HepG2 (cell line): Measurements from ENCODE around the gene YEATS4. TPM values are rescaled to one million over a fixed set of nuclear protein-coding genes. Genes with fewer than 3 reads are reported as not detected.
A peak's percentile ranks its signal among the peaks of the same experiment; 100 is the strongest.

ENCODE experiments used
- CAMTA2 ChIP-seq: sonication (generic); formaldehyde crosslinking; IDR thresholded peaks from 2 replicates; pipeline ENCODE4 v1.4.0; 2020; ENCODE audit warnings: mild to moderate bottlenecking, missing genetic modification reagents, borderline replicate concordance
- PPARG ChIP-seq: conservative IDR thresholded peaks from 2 replicates; pipeline ENCODE4 v1.6.1; 2016; ENCODE audit warnings: missing biosample characterization, missing genetic modification reagents
- ZBTB20 ChIP-seq: sonication (generic); formaldehyde crosslinking; IDR thresholded peaks from 2 replicates; pipeline ENCODE4 v1.8.1; 2023; ENCODE audit warnings: missing genetic modification reagents, low read depth, mild to moderate bottlenecking, borderline replicate concordance
- ZNF12 ChIP-seq: sonication (generic); formaldehyde crosslinking; IDR thresholded peaks from 2 replicates; pipeline ENCODE4 v1.5.0; 2020; ENCODE audit warnings: missing genetic modification reagents
- ZNF232 ChIP-seq: sonication (generic); formaldehyde crosslinking; IDR thresholded peaks from 2 replicates; pipeline ENCODE4 v1.4.0; 2020; ENCODE audit warnings: missing genetic modification reagents, borderline replicate concordance
- ZNF546 ChIP-seq: sonication (generic); formaldehyde crosslinking; conservative IDR thresholded peaks from 2 replicates; pipeline ENCODE4 v1.8.1; 2023; ENCODE audit warnings: mild to moderate bottlenecking, missing genetic modification reagents
- ZNF607 ChIP-seq: sonication (generic); formaldehyde crosslinking; IDR thresholded peaks from 2 replicates; pipeline ENCODE4 v1.5.1; 2020; ENCODE audit warnings: missing genetic modification reagents, mild to moderate bottlenecking, borderline replicate concordance
- polyA plus RNA-seq, 8 experiments: library from polyadenylated mRNA; depleted of rRNA in 3 of 8; stranded (reverse) in 7 of 8; unstranded in 1 of 8; fragments of >200 nt; fragmentation: Illumina TruSeq in 4 of 8; extraction: Trizol in 4 of 8; gene quantifications; 2 replicates each; pipeline versions ENCODE4 v1.2.1 to v1.2.3, GENCODE V29; 2011 to 2016; ENCODE audit warnings: low read depth in 4 of 8, missing spikeins in 1 of 8, mixed read lengths in 1 of 8; ENCODE audit not compliant: insufficient read depth in 1 of 8
- total RNA-seq, 5 experiments: library from RNA; depleted of rRNA; stranded (reverse); fragments of >200 nt; fragmentation: Illumina TruSeq; extraction: Trizol; gene quantifications; 2 replicates each; pipeline ENCODE4 v1.2.3, GENCODE V29; 2016; ENCODE audit warnings: low read depth in 1 of 5
- TF ChIP-seq, protein P1 (sequence below): sonication (generic); formaldehyde crosslinking; IDR thresholded peaks from 2 replicates; pipeline ENCODE4 v1.5.0; 2020; ENCODE audit warnings: mild to moderate bottlenecking, missing genetic modification reagents
- TF ChIP-seq, protein P2 (sequence below): IDR thresholded peaks from 2 replicates; pipeline ENCODE4 v1.6.1; 2016; ENCODE audit warnings: mild to moderate bottlenecking, missing biosample characterization, missing genetic modification reagents
- TF ChIP-seq, protein P3 (sequence below), 2 experiments: fragments of 450-650 bp in 1 of 2; sonication (generic) in 1 of 2; formaldehyde crosslinking; IDR thresholded peaks; 2 replicates each; pipeline versions ENCODE4 v1.5.0 to v1.8.0; 2020 to 2022; ENCODE audit warnings: mild to moderate bottlenecking in 1 of 2, missing genetic modification reagents in 1 of 2
- TF ChIP-seq, protein P4 (sequence below), 2 experiments: sonication (generic) in 1 of 2; formaldehyde crosslinking in 1 of 2; IDR thresholded peaks; 2 replicates each; pipeline versions ENCODE4 v1.6.1 to v1.9.0; 2014 to 2022; ENCODE audit warnings: antibody characterized with exemption in 1 of 2, borderline replicate concordance in 1 of 2, inconsistent platforms in 1 of 2, low read depth in 1 of 2, missing genetic modification reagents in 1 of 2
- TF ChIP-seq, protein P5 (sequence below): conservative IDR thresholded peaks from 2 replicates; pipeline ENCODE4 v1.6.1; 2018; ENCODE audit warnings: missing genetic modification reagents

YEATS4 gene
- total and polyA plus RNA-seq, 2 of the 13 experiments (the other 11 are each of a cell fraction or from before 2014, with no cell fraction given), result 16.8 to 45.0 TPM

DNA sequence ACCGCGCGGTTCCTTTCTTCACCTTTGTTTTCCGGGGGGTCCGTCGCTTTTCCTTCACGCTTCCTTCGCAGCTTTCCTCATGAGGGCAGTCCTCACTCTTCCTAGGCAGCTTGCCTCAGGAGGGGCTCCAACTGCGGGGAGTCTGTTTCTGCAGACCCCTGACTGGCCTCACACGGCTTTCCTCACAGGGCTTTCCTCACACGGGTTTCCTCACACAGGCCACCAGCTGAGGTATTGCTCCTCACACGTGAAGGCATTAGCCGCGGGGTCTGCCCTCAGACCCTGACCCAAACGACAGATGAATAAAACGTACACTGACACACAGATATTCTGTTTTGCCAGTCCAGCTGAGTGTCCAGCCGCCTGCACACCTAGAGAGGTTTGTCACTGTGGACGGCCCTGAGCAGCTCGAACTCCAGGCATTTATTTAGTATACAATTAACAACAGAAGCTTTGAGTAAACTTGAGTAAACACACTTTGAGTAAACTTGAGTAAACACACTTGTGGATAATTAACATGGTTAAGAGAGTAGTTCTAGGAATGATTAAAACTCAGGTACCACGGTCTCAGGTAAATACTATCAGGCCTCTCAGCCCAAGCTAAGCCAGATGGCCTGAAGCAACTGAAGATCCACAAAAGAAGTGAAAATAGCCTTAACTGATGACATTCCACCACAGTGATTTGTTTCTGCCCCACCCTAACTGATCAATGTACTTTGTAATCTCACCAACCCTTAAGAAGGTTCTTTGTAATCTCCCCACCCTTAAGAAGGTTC, 27.4 kb upstream of the YEATS4 start (continued):
- TF ChIP-seq, protein P1, sequence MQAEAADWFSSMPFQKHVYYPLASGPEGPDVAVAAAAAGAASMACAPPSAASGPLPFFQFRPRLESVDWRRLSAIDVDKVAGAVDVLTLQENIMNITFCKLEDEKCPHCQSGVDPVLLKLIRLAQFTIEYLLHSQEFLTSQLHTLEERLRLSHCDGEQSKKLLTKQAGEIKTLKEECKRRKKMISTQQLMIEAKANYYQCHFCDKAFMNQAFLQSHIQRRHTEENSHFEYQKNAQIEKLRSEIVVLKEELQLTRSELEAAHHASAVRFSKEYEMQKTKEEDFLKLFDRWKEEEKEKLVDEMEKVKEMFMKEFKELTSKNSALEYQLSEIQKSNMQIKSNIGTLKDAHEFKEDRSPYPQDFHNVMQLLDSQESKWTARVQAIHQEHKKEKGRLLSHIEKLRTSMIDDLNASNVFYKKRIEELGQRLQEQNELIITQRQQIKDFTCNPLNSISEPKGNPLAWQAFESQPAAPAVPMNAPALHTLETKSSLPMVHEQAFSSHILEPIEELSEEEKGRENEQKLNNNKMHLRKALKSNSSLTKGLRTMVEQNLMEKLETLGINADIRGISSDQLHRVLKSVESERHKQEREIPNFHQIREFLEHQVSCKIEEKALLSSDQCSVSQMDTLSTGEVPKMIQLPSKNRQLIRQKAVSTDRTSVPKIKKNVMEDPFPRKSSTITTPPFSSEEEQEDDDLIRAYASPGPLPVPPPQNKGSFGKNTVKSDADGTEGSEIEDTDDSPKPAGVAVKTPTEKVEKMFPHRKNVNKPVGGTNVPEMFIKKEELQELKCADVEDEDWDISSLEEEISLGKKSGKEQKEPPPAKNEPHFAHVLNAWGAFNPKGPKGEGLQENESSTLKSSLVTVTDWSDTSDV (CRISPR knock-in tag), result 0 out of 2 replicates have a peak, but pooled peaks have one; percentile 34
- TF ChIP-seq PPARG (CRISPR knock-in tag), result 0 out of 2 replicates have a peak, but pooled peaks have one; percentile 22
- no peak for TF ChIP-seq CAMTA2 (CRISPR knock-in tag)
- TF ChIP-seq, protein P2, sequence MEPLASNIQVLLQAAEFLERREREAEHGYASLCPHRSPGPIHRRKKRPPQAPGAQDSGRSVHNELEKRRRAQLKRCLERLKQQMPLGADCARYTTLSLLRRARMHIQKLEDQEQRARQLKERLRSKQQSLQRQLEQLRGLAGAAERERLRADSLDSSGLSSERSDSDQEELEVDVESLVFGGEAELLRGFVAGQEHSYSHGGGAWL (CRISPR knock-in tag), result no peak
- TF ChIP-seq, protein P3, sequence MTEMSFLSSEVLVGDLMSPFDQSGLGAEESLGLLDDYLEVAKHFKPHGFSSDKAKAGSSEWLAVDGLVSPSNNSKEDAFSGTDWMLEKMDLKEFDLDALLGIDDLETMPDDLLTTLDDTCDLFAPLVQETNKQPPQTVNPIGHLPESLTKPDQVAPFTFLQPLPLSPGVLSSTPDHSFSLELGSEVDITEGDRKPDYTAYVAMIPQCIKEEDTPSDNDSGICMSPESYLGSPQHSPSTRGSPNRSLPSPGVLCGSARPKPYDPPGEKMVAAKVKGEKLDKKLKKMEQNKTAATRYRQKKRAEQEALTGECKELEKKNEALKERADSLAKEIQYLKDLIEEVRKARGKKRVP (CRISPR knock-in tag; IDR thresholded peaks at IDR 0.05), result no peak
- TF ChIP-seq ZNF232 (CRISPR knock-in tag), result 0 out of 2 replicates have a peak, but pooled peaks have one; percentile 20
- TF ChIP-seq ZNF12 (CRISPR knock-in tag), result no peak
- TF ChIP-seq ZNF607 (CRISPR knock-in tag), result no peak
- TF ChIP-seq, protein P4, sequence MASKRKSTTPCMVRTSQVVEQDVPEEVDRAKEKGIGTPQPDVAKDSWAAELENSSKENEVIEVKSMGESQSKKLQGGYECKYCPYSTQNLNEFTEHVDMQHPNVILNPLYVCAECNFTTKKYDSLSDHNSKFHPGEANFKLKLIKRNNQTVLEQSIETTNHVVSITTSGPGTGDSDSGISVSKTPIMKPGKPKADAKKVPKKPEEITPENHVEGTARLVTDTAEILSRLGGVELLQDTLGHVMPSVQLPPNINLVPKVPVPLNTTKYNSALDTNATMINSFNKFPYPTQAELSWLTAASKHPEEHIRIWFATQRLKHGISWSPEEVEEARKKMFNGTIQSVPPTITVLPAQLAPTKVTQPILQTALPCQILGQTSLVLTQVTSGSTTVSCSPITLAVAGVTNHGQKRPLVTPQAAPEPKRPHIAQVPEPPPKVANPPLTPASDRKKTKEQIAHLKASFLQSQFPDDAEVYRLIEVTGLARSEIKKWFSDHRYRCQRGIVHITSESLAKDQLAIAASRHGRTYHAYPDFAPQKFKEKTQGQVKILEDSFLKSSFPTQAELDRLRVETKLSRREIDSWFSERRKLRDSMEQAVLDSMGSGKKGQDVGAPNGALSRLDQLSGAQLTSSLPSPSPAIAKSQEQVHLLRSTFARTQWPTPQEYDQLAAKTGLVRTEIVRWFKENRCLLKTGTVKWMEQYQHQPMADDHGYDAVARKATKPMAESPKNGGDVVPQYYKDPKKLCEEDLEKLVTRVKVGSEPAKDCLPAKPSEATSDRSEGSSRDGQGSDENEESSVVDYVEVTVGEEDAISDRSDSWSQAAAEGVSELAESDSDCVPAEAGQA (IDR thresholded peaks at IDR 0.05; ENCODE audit: low read depth), result no peak
- TF ChIP-seq, protein P4 (CRISPR knock-in tag; IDR thresholded peaks at IDR 0.05; ENCODE audit: borderline replicate concordance), result 0 out of 2 replicates have a peak, but pooled peaks have one; percentile 26
- TF ChIP-seq, protein P5, sequence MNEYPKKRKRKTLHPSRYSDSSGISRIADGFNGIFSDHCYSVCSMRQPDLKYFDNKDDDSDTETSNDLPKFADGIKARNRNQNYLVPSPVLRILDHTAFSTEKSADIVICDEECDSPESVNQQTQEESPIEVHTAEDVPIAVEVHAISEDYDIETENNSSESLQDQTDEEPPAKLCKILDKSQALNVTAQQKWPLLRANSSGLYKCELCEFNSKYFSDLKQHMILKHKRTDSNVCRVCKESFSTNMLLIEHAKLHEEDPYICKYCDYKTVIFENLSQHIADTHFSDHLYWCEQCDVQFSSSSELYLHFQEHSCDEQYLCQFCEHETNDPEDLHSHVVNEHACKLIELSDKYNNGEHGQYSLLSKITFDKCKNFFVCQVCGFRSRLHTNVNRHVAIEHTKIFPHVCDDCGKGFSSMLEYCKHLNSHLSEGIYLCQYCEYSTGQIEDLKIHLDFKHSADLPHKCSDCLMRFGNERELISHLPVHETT (CRISPR knock-in tag), result no peak
- no peak for TF ChIP-seq ZNF546 (CRISPR knock-in tag)
- TF ChIP-seq ZBTB20, result 0 out of 2 replicates have a peak, but pooled peaks have one; percentile 47
